OCI-M2 (cell line): ENCODE results near the gene PLOD1.
"Not testable (repeated sequence)": the region's sequence is repeated elsewhere in the genome, so short reads cannot be mapped to it uniquely, and the experiment has no call there.

ENCODE experiments used
- DNase-seq: peaks from one replicate; lab custom pipeline; 2025; ENCODE audit not compliant: unreplicated experiment; lab: John Stamatoyannopoulos, UW

The PLOD1 gene

GRCh38 chr1:12005488-12006166 lies 71.1 kb downstream of the PLOD1 start:
- DNase-seq: no peak

- no peak for DNase-seq
Measured at GRCh38 chr1:12006167-12006921, 71.8 kb downstream of the PLOD1 start.

- DNase-seq: no peak
Measured at GRCh38 chr1:12007204-12007603, 72.7 kb downstream of the PLOD1 start.

GRCh38 chr1:12008355-12008754 lies 73.8 kb downstream of the PLOD1 start:
- not testable (repeated sequence) for DNase-seq

- no peak for DNase-seq
Measured at GRCh38 chr1:12009318-12009947, 74.9 kb downstream of the PLOD1 start.

- no peak for DNase-seq
Measured at GRCh38 chr1:12010746-12011570, 76.4 kb downstream of the PLOD1 start.

GRCh38 chr1:12011998-12012397 lies 77.5 kb downstream of the PLOD1 start:
- DNase-seq: no peak

- no peak for DNase-seq
Measured at GRCh38 chr1:12012560-12013316, 78.2 kb downstream of the PLOD1 start.

GRCh38 chr1:12014141-12014991 lies 79.8 kb downstream of the PLOD1 start:
- DNase-seq: no peak

- DNase-seq: no peak
Measured at GRCh38 chr1:12015001-12015491, 80.5 kb downstream of the PLOD1 start.

- no peak for DNase-seq
Measured at GRCh38 chr1:12015499-12015898, 81.0 kb downstream of the PLOD1 start.

GRCh38 chr1:12016182-12016581 lies 81.7 kb downstream of the PLOD1 start:
- no peak for DNase-seq

GRCh38 chr1:12019858-12020509 lies 85.5 kb downstream of the PLOD1 start:
- no peak for DNase-seq

- no peak for DNase-seq
Measured at GRCh38 chr1:12021616-12022015, 87.1 kb downstream of the PLOD1 start.

- no peak for DNase-seq
Measured at GRCh38 chr1:12022036-12022435, 87.5 kb downstream of the PLOD1 start.
